ENCODE measurements around the gene AGER.
A peak's percentile ranks its signal among the peaks of the same experiment; 100 is the strongest.
"Not testable (repeated sequence)": the region's sequence is repeated elsewhere in the genome, so short reads cannot be mapped to it uniquely, and the experiment has no call there.

Gene AGER

GRCh38 chr6:32187009-32187709 lies 3.1 kb upstream of the AGER start:
- intact Hi-C loops (cut with DNase I; ENCODE audit: low total_unique reads): no loop called here
- peak overlapping the region; percentile 76 to 92 for H3K27ac ChIP-seq
- TF ChIP-seq, protein P1, sequence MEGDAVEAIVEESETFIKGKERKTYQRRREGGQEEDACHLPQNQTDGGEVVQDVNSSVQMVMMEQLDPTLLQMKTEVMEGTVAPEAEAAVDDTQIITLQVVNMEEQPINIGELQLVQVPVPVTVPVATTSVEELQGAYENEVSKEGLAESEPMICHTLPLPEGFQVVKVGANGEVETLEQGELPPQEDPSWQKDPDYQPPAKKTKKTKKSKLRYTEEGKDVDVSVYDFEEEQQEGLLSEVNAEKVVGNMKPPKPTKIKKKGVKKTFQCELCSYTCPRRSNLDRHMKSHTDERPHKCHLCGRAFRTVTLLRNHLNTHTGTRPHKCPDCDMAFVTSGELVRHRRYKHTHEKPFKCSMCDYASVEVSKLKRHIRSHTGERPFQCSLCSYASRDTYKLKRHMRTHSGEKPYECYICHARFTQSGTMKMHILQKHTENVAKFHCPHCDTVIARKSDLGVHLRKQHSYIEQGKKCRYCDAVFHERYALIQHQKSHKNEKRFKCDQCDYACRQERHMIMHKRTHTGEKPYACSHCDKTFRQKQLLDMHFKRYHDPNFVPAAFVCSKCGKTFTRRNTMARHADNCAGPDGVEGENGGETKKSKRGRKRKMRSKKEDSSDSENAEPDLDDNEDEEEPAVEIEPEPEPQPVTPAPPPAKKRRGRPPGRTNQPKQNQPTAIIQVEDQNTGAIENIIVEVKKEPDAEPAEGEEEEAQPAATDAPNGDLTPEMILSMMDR (IDR thresholded peaks at IDR 0.05): no peak
- no peaks in the 10 kb centered on the region for H3K27me3 ChIP-seq
- DNase-seq: no peak
- H3K4me3 ChIP-seq: no peak overlapping the region
- H3K4me1 ChIP-seq: peaks cover 0 to 56% (median 42%) of the 10 kb centered on the region in 4 donors
- no peaks in the 10 kb centered on the region for H3K9me3 ChIP-seq
- peaks cover 12 to 39% (median 31%) of the 10 kb centered on the region in 3 donors for H3K36me3 ChIP-seq

GRCh38 chr6:32186151-32186840 lies 2.2 kb upstream of the AGER start:
- H3K9me3 ChIP-seq; H3K4me3 ChIP-seq; intact Hi-C loops (cut with DNase I; ENCODE audit: low total_unique reads); DNase-seq; H3K27me3 ChIP-seq: not testable (repeated sequence)
- H3K4me1 ChIP-seq: peaks cover 0 to 59% (median 41%) of the 10 kb centered on the region in 4 donors
- peak overlapping the region; percentile 76 to 92 for H3K27ac ChIP-seq
- H3K36me3 ChIP-seq: peaks cover 14 to 48% (median 32%) of the 10 kb centered on the region in 3 donors

- H3K4me3 ChIP-seq; H3K9me3 ChIP-seq; intact Hi-C loops (cut with DNase I; ENCODE audit: low total_unique reads); H3K27me3 ChIP-seq: not testable (repeated sequence)
- peak; percentile 91 to 96 for DNase-seq
- Histone ChIP-seq H3K4me1 (peaks cover 0 to 53% (median 39%) of the 10 kb centered on the region in 4 donors), H3K36me3 (peaks cover 20 to 54% (median 38%) of the 10 kb centered on the region in 3 donors), H3K27ac (peak overlapping the region; percentile 76 to 92)
These were observed 1.7 kb upstream of the AGER start for GRCh38 chr6:32185681-32186131.

GRCh38 chr6:32183483-32184083 lies 470 bp downstream of the AGER start:
- H3K9me3 ChIP-seq: no peaks in the 10 kb centered on the region
- H3K4me3 ChIP-seq: no peak overlapping the region
- TF ChIP-seq, protein P1 (IDR thresholded peaks at IDR 0.05): no peak
- intact Hi-C loops (cut with DNase I; ENCODE audit: low total_unique reads): no loop called here
- peaks cover 0 to 57% (median 43%) of the 10 kb centered on the region in 4 donors for H3K4me1 ChIP-seq
- H3K36me3 ChIP-seq: peaks cover 21 to 66% (median 50%) of the 10 kb centered on the region in 3 donors
- H3K27ac ChIP-seq: peak overlapping the region; percentile 50 to 92
- no peak for DNase-seq
- H3K27me3 ChIP-seq: no peaks in the 10 kb centered on the region

DNA sequence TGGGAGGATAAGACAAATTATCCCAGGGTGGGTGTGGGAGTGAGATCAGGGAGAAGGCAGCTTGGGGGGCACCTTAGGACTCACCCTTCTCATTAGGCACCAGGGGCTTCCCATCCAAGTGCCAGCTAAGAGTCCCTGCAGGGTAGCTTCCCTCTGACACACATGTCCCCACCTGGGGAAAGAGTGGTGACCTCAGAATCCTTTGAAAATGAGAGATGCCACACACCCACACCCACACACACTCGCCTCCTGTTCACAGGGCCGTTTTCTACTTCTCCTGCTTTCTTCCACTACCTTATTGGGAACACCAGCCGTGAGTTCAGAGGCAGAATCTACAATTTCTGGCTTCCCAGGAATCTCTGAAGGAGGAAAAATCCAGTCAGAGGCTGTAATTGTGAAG lies 1.0 kb downstream of the AGER start:
- Histone ChIP-seq H3K27ac (peak overlapping the region; percentile 50 to 92), H3K27me3 (no peaks in the 10 kb centered on the region), H3K4me1 (peaks cover 0 to 52% (median 38%) of the 10 kb centered on the region in 4 donors), H3K36me3 (peaks cover 21 to 66% (median 50%) of the 10 kb centered on the region in 3 donors), H3K9me3 (no peaks in the 10 kb centered on the region), H3K4me3 (no peak overlapping the region)
- TF ChIP-seq, protein P1 (IDR thresholded peaks at IDR 0.05): no peak
- intact Hi-C loops (cut with DNase I; ENCODE audit: low total_unique reads): no loop called here
- no peak for DNase-seq

DNA sequence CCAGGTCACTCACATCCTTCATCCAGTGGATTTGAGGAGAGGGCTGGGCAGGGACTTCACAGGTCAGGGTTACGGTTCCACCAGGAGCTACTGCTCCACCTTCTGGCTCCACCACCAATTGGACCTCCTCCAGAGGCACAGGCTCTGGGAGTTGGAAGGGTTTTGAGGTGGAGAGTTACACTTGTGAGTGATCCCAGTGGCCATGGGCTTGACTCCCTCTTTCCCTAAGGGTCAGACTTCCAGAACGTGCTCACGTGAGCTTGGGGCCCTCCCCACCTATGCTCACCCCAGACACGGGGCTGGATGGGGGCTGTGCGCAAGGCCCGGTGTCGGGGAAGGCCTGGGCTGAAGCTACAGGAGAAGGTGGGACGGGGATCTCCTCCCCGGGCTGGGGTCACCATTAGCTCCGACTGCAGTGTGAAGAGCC lies 1.5 kb downstream of the AGER start:
- Histone ChIP-seq H3K27ac (peak overlapping the region; percentile 50 to 92), H3K4me3 (no peak overlapping the region), H3K36me3 (peaks cover 17 to 62% (median 45%) of the 10 kb centered on the region in 3 donors), H3K4me1 (peaks cover 0 to 47% (median 33%) of the 10 kb centered on the region in 4 donors), H3K9me3 (no peaks in the 10 kb centered on the region), H3K27me3 (no peaks in the 10 kb centered on the region)
- TF ChIP-seq, protein P1 (IDR thresholded peaks at IDR 0.05): no peak
- DNase-seq: no peak
- intact Hi-C loops (cut with DNase I; ENCODE audit: low total_unique reads): no loop called here
